Measurements from ENCODE around the gene PAAF1. TPM values are rescaled to one million over a fixed set of nuclear protein-coding genes. Genes with fewer than 3 reads are reported as not detected.

Gene PAAF1
- total and polyA plus RNA-seq, 2 of the 13 experiments (the other 11 are each of a cell fraction or from before 2014, with no cell fraction given), result 13.5 to 28.8 TPM

- peak; percentile 95 for TF ChIP-seq ZNF274 (CRISPR knock-in tag; IDR thresholded peaks at IDR 0.05)
- TF ChIP-seq GMEB1 (CRISPR knock-in tag; IDR thresholded peaks at IDR 0.05; ENCODE audit: borderline replicate concordance), result peak; percentile 92; the same call in 1 of the 2 replicates
- TF ChIP-seq ZNF256 (CRISPR knock-in tag; conservative IDR thresholded peaks at IDR 0.05), result no peak
- TF ChIP-seq ZFP62 (CRISPR knock-in tag; IDR thresholded peaks at IDR 0.05), result no peak
- 0 out of 2 replicates have a peak, but pooled peaks have one; percentile 38 for TF ChIP-seq TBX3 (IDR thresholded peaks at IDR 0.05; ENCODE audit: borderline replicate concordance)
- peak; percentile 75; the same call in 1 of the 2 replicates for TF ChIP-seq FOXK1 (CRISPR knock-in tag; IDR thresholded peaks at IDR 0.05; ENCODE audit: borderline replicate concordance, low read depth)
- TF ChIP-seq TSC22D2 (CRISPR knock-in tag; IDR thresholded peaks at IDR 0.05; ENCODE audit: borderline replicate concordance), result peak; percentile 2; the same call in 1 of the 2 replicates
- TF ChIP-seq ATF2 (CRISPR knock-in tag; IDR thresholded peaks at IDR 0.05), result peak; percentile 33; the same call in 1 of the 2 replicates
- peak; percentile 87 for TF ChIP-seq ZNF772 (CRISPR knock-in tag; IDR thresholded peaks at IDR 0.05)
- TF ChIP-seq ZNF296 (CRISPR knock-in tag; conservative IDR thresholded peaks at IDR 0.05), result no peak
- TF ChIP-seq ZNF776 (CRISPR knock-in tag; IDR thresholded peaks at IDR 0.05), result peak; percentile 87
- no peak for TF ChIP-seq GPN1 (CRISPR knock-in tag; IDR thresholded peaks at IDR 0.05; ENCODE audit: borderline replicate concordance)
- peak; percentile 91 for TF ChIP-seq PHF8 (CRISPR knock-in tag; IDR thresholded peaks at IDR 0.05)
- 0 out of 2 replicates have a peak, but pooled peaks have one; percentile 73 for TF ChIP-seq ZNF710 (CRISPR knock-in tag; IDR thresholded peaks at IDR 0.05; ENCODE audit: borderline replicate concordance)
- peak; percentile 75; the same call in 1 of the 2 replicates for TF ChIP-seq HOXA5 (CRISPR knock-in tag; IDR thresholded peaks at IDR 0.05)
- TF ChIP-seq ZNF292 (CRISPR knock-in tag; IDR thresholded peaks at IDR 0.05; ENCODE audit: borderline replicate concordance, low read depth), result peak; percentile 46; the same call in 1 of the 2 replicates
- no peak for TF ChIP-seq TOPORS (CRISPR knock-in tag; IDR thresholded peaks at IDR 0.05)
- peak; percentile 90; the same call in 1 of the 2 replicates for TF ChIP-seq ZNF564 (CRISPR knock-in tag; IDR thresholded peaks at IDR 0.05)
- TF ChIP-seq HOXA3 (CRISPR knock-in tag; IDR thresholded peaks at IDR 0.05), result peak; percentile 79; the same call in 1 of the 2 replicates
- no peak for TF ChIP-seq ZNF496 (CRISPR knock-in tag; IDR thresholded peaks at IDR 0.05; ENCODE audit: insufficient replicate concordance)
- TF ChIP-seq HMG20B (CRISPR knock-in tag; conservative IDR thresholded peaks at IDR 0.05), result no peak
- TF ChIP-seq ZKSCAN1 (IDR thresholded peaks at IDR 0.05; ENCODE audit: low read length), result no peak
- peak; percentile 93 for TF ChIP-seq ASH2L (IDR thresholded peaks at IDR 0.05; ENCODE audit: insufficient read length, low read depth, low read length)
- TF ChIP-seq ZNF557 (CRISPR knock-in tag; IDR thresholded peaks at IDR 0.05), result no peak
- no peak for TF ChIP-seq LCORL (IDR thresholded peaks at IDR 0.05)
- TF ChIP-seq LCORL (CRISPR knock-in tag; IDR thresholded peaks at IDR 0.05), result peak; percentile 62; the same call in 1 of the 2 replicates
These were observed at the start of gene PAAF1, which contains the start of gene COA4 (continued) for GRCh38 chr11:73876424-73877310.
